GM19372 (cell line): ENCODE results near the gene SLC9A7.
A peak's percentile ranks its signal among the peaks of the same experiment; 100 is the strongest.
"Not testable (repeated sequence)": the region's sequence is repeated elsewhere in the genome, so short reads cannot be mapped to it uniquely, and the experiment has no call there.

Experiments
- ATAC-seq: cut with Tn5 transposase; IDR thresholded peaks from one replicate; pipeline ENCODE4 v1.9.1; 2021; ENCODE audit warnings: mild to moderate bottlenecking, low read depth, moderate library complexity; ENCODE audit not compliant: unreplicated experiment

SLC9A7 gene

DNA sequence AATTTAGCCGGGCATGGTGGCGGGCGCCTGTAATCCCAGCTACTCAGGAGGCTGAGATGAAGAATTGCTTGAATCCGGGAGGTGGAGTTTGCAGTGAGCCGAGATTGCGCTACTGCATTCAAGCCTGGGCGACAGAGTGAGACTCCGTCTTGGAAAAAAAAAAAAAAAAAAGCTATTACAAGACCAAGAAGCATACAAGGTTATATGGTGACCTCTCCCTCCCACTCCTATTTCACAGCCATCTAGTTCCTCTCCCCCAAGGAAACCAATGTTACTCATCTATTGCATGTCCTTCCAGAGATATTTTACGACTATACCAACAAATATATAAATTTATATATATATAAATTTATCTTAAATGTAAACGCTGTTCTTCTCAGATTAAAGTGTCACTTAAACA, 3.2 kb downstream of the SLC9A7 start:
- ATAC-seq = no peak

DNA sequence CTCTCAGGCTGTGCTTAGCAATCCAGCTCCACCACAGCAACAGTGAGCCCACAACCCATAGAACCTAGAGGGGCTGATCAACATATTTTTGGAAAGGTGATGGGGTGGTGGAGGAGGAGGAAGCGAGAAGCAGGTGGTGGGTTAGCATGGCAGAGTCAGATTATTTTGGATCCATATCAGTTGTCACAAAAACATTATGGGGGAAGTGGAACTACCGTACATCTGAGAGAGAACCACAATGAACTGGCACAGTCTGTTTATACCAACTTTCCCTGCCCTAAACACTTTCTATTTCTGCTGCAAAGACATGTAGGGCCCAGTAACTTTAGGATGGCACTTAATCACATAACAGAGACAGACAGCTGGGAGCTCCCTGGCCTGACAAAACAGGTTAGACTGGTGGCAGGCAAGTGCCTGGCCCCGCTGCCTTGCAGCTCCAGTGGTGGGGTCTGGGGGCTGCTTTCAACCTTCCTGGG, 4.3 kb downstream of the SLC9A7 start:
- no peak for ATAC-seq

DNA sequence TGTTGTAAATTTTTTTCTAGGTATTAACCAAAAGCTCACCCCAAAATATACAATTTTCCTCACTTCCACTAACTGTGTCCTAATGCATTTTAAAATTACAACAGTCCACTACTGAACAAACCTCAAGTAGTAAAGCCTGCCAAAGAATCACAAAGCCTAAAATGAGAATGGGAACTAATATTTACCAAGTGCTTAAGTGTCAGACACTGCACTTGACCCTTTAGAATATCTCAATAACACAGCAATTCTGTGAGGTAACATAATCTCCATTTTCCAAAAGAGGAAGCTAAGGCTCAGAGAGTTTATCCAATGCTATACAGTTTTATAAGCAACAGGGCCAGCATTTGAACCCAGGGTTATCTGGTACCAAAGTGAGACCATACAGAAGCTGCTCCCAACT, 4.9 kb downstream of the SLC9A7 start:
- no peak for ATAC-seq

DNA sequence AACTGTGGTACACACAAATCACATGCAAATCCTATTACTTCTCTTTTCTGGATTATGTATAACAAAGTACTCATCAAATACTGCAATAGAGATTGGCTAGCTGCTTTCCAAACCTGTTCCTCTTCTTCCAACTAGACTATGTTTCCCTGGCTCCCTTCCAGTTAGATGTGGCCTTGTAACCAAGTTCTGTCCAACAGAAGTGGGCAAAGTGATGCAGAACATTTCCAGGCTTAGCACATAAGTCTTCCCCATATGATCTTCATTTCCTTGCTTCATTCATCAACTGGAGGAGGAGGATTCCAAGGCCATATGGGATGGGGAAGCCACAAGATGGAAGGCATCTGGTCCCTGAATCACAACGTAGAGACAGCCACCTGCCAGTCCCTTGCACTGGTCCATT, 8.0 kb downstream of the SLC9A7 start:
- no peak for ATAC-seq

DNA sequence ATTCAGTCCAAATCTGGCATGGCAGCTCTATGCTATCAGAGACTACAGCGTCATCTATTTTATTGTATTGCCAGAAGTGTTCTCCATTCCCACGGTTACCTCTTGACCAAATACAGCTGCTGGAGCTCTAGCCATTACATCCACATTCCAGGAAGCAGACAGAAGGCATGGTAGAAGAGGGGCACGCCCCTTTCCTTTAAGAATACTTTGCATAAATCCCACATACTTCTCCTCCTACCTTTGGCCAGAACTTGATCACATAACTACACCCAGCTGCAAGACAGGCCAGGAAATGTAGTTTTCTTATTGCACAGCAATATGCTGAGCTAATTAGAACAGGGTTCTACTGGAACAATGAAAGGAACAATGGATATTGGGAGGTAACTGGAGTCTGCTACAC, 14.9 kb downstream of the SLC9A7 start:
- no peak for ATAC-seq

DNA sequence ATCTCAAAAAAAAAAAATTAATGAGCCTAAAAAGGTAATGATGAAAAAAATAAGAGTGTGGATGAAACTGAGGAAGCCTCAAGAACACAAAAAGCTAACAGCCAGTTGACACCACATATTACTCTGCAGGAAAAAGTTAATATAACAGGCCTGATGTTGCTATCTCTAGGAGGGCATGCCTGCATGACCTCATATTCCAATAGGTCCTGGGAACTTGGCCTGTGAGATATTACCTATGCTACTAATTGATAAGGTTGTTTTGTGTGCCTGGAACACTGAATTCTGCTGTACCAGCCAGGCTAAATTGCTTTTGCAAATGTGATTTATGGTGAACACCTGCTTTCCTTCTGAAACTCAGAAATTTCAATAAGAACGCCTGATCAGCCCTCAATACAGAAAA, 15.9 kb downstream of the SLC9A7 start:
- no peak for ATAC-seq

DNA sequence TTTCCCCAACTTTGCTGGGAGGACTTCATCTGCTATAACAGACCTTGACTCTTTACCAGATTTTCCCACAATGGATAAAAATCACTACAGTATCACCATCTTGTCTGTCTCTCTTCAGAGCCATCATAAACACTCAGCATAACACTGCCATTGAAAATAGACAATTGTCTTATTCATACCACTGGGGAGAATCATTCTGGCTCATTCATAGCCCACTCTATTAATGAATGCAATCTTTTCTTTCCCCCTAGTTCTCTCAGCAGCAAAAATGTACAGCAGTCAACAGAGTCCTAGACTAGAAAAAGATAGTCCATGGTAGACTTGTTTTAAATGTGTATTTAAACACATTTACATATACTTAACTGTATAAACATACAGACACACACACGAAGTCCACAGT, 19.2 kb downstream of the SLC9A7 start:
- no peak for ATAC-seq

DNA sequence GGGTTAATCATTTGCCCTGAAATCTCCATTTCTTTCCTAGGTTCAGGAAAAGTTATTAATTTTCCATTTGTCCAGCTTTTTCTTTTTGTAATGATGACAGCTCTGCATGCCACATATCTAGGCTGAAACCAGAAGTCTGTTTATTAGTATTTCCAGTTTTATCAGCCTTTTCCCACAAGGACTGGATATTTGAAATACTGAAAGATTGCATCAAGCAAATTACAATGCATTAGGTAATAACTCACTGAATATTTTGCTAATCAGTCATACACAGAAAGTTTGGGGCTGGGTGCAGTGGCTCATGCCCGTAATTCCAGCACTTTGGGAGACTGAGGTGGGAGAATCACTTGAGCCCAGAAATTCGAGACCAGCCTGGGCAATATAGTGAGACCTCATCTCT, 21.5 kb downstream of the SLC9A7 start:
- ATAC-seq = no peak

DNA sequence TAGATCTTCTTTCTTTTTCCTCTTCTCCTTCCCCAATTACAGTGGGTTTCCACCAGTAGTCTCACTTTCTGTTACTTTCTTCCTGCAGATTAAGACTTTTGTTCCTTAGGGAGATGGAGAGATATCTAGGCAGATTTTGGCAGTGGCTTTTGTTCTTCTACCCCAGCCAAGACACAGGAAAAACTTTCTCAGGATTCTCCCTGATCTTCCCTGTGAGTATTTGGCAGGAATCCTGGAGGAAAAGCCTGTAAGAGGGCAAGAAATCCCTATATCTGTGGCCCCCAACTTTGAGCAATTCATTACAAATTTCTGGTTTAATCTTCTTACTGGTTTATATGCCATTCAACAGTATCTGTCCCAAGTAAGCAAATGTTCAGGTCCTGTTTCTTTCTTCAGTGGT, 21.9 kb downstream of the SLC9A7 start:
- no peak for ATAC-seq

DNA sequence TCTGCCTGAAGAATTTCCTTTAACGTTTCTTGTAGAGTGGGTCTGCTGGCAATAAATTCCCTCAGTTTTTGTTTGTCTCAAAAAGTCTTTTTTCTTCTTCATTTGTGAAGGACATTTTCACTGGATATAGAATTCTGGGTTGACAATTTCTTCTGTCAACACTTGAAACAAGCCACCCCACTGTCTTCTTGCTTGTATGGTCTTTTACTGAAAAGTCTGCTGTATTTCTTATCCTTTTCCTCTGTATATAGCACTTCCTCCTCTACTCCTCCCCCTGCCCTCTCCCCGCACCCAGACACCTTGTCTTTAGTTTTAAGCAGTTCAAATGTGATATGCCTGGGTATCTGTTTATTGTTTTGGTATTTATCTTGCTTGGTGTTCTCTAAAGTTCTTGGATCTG, 23.3 kb downstream of the SLC9A7 start:
- no peak for ATAC-seq

DNA sequence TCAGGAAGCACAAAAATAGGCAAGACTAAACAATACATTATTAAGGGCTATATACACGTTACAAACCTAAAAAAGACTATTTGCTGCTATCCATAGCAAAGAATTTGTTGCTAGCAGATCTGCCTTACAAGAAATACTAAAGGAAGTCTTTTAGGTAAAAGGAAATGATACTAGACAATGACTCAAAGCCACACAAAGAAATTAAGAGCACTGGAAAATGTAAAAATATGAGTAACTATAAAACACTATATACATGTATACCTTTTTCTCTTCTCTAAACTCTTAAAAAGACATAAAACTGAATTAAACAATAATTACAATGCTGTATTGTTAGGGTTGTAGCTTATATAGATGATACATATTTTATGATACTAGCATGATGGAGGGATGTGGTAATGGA, 25.7 kb downstream of the SLC9A7 start:
- ATAC-seq = no peak

DNA sequence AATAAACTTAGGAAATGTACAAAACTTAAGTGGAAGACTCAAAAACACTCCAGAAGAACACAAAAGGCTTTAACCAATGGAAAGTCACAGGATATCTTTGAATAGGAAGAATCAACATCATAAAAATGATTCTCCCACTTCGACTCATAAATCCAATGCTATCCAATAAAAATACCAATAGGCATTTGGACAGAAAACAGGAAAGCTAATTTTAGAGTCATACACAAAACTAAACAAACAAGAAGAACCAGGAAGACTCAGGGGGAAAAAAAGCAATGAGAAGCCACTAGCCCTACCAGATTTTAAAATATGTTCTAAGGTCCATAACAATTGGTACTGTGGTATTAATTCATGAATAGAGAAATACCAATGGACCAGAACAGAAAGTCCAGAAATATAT, 28.2 kb downstream of the SLC9A7 start:
- ATAC-seq = no peak

DNA sequence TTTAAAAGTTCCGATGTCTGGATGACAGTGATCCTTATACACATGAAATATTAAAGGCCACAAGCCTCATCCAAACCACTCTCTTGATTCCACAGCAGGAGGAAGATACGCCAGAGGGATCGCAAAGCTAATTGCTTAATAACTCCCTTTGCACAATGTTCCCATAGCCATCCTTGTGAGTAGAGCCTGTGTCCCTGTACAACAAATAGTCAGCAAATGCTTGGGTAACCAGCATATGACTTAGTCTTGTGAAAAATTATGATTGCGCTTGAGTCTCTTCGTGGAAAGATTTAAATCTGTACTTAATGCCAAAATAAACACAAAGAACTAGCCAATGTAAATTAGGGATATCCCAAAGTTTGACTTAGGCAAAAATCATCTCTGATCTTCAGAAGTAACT, 31.5 kb downstream of the SLC9A7 start:
- no peak for ATAC-seq

DNA sequence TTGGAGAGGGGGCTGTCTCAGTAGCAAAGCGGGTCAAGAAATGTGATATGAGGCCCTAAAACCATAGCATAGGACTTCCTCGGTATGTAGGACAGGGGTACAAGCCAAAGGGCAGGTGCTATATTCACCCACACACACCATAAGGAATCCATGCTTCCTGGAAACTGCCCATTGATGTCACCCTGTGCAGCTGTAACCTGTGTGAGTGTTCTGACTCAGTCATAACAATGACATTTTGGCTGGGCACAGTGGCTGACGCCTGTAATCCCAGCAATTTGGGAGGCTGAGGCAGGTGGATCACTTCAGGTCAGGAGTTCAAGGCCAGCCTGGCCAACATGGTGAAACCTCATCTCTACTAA, 35.4 kb downstream of the SLC9A7 start:
- not testable (repeated sequence) for ATAC-seq

DNA sequence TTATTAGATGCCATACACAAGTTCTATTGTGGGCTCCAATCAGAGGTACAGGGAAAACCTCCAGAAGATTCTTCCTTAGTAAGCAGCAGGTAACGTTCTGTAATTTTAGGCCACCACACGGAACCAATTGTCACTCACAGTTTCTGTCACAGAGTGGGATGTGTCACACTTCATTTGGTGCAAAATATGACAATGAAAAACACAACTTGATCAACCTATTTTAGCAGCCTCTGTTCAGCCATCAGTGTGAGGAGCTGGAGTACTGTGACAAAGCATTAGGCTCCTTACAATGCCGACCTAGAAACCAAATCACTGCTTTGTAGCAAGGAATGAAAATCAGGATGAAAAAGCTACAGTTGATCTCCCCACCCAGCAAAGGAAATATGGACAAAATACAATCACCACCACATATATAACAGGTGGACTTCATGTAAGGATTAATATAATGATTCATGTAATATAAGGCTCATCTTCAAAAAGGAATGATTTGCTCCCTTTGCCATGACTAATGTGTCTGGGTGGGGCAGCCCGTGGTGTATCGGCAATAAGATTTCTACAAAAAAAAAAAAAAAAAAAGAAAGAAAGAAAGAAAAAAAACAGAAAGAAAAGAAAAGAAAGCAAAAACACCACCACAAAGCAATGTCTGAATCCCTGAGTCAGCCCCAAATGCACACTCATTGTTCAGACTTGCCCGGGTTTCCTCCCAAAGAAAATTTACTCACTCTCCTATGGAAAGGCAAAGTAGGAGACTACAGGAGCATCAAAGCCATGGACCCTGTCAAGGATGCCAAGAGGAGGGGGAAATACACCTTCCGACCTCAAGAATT, 36.0 kb downstream of the SLC9A7 start:
- no peak for ATAC-seq

DNA sequence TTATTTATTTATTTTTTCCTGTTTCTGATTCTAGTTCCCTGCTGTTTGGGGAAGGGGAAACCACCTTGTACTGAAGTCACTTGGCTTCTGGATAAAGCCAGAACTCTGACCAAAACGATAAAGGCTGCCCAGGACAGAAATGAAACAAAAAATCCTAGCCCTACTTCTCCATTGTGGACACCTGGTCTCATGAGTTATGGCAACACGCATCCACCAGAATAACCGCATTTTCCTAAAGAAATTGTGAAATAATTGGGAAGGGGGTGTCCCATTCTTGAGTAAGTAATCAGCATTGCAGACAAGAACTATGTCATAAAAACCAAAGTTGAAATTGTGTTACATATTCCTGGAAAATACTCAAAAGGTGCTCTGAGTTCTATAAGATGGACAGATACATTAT, 42.1 kb downstream of the SLC9A7 start:
- no peak for ATAC-seq

DNA sequence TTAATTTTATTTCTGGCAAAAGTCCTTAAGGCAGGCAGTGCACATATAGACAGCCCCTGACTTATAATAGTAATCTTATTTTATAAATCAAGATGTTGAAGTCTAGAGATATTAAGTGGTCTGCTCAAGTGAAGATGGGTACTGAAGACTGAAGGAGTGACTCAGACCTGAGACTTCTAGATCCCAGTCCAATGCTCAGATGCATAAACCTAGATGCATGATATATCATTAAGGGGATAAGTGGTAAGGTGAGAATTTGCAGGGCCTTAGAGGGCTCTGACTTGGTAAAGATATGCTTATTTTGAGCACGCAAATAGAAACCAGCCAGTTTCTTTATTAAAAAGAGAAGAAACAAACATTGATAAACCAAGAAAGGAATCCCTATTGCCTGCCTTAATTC, 42.9 kb downstream of the SLC9A7 start:
- ATAC-seq = no peak

DNA sequence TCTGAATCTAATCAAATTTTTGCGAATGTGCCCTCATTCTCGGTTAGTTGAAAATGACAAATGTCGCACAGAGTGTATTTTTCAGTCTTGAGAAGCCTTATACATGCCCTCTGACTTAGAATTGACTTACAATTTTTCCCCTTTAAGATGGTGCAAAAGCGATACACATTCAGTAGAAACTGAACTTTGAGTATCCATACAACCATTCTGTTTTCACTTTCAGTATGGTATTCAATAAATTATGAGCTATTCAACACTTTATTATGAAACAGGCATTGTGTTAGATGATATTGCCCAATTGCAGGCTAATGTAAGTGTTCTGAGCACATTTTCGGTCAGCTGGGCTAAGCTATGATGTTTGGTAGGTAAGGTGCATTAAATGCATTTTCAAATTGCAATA, 43.4 kb downstream of the SLC9A7 start:
- ATAC-seq = no peak

DNA sequence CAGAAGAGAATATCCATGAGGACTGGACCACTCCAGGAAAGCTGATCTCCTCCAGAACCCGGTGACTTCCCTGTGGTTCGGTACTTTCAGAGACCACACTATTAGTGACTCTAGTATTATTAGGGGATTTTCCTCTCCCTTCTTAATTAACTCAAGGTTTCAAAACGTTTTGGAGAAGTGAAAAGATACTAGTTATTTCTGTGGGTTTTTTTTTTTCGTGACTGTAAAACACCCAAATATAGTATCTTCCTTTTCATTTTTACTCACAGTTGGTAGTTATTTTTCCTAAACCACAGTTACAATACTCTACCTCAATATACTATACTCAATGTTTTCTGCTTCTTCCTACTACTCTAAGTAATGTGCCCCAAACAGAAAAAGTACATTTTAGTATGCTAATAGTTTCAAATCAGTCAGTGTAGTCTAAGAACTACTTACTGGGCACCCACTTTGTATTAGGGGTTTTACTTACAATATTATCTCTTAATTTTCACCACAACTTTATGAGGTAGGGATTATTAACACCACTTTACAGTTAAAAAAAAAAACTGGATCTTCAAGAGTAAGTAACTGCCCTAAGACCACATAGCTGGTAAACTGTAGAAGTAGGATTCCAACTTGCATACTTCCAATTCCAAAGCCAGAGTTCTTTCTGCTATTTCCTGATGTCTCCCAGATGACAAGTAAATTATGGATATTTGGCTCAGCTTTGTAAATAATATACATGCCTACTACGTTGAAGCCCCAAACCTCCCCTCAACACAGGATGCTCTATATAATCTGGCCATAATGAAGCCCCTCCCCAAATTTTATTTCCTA, 45.0 kb downstream of the SLC9A7 start:
- ATAC-seq = peak; percentile 53

DNA sequence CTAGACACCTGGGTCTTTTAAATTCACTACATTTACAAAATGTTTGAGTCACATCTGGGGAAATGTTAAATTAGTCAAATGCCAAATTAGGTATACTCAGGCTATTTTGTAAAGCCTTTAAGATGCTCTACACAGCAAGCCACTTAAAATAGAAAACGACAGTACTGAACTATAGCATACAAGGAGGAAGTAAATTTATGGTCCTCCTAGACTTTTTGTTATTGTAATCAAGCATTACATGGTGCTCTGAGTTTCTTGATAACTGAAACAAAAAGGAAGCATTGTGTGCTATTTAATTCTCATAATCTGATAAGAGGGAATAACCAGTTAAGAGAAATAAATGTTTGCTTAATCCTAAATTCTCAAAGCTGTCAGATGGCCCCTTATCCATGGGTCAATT, 46.2 kb downstream of the SLC9A7 start:
- no peak for ATAC-seq

DNA sequence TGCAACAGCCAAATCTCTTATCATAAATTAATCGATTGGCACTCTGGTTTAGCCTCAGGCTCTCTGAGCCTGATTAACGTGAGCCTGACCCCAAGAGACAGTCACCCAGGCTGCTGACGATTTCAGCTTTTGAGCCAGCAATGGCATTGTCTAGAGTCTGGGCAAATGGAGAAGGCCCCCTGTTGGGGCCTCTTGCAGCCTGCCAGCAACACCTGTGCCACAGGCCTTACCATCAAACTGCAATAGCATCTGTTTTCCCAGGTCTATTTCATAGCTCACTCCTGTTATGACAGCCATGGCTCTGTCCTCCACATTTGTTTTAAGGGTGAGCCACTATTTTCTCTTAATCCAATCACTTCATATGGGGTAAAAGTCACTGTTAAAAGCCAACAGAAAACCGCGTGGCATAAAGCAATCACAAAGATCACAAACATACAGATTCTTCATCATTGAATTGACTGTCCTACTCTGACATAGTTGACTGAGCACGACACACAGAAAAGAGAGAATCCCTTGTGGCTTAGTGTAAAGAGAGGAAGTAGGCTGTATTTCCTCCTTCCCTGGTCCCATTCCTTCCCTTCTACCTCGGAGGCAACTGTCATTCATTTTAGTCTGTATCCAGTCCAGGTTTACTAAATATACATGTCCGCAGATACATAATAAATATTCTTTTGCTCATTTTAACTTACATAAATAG, 47.8 kb downstream of the SLC9A7 start:
- ATAC-seq = no peak
